ENCODE data around the gene TIAM1. TPM values are rescaled to one million over a fixed set of nuclear protein-coding genes. Genes with fewer than 3 reads are reported as not detected.

Gene TIAM1
- total and polyA plus RNA-seq, 7 donors: 0.21 to 1.7 (median 0.75) TPM

DNA sequence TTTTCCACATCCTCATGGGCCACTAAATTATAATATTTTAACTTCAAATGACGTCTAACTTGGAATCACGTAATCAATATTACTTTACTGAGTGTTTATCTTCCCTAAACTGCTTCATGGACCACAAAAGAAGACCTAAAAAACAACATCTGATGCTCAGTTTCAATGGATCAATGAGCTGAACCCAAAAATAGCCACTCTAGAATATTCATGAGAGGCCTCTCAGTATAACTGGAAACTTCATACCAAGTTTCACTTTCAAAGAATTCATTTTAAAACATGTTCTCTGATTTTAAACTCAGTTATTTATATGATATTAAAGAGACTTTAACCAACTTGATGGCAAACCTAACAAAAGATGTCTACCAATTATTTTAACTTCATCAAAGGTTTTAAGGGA lies 23.7 kb upstream of the TIAM1 start:
- intact Hi-C loops (cut with DNase I): no loop called here
- no peak for ATAC-seq

DNA sequence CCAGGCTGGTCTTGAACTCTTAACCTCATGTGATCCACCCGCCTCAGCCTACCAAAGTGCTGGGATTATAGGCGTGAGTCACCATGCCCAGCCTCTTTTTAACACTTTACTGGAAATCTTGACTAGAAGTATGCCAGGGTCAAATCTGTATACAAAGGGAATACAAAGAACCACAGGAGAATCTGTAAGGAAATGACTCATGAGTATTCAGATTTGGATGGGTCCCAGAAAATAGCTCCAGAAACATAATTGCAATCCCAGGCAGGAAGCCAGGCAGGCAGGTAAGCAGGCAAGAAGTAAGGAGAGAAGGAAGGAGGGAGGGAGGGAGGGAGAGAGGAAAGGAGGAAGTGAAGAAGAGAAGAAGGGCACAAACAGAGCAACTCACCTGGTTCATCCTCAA lies 22.8 kb upstream of the TIAM1 start:
- no peak for ATAC-seq
- Histone ChIP-seq H3K27ac (no peak overlapping the region), H3K4me3 (no peak overlapping the region), H3K4me1 (no peaks in the 10 kb centered on the region), H3K36me3 (ENCODE audit: insufficient read depth in 1 of 2, low read depth in 1 of 2) (no peaks in the 10 kb centered on the region), H3K9me3 (no peaks in the 10 kb centered on the region), H3K27me3 (ENCODE audit: insufficient read depth in 3 of 3, low read length in 2 of 3) (no peaks in the 10 kb centered on the region)
- WGBS, 3 donors: 59 to 69% (median 60%) methylated on average over 2 of the region's 2 CpGs
- intact Hi-C loops (cut with DNase I): no loop called here
- no peak for DNase-seq
- TF ChIP-seq, protein P1, sequence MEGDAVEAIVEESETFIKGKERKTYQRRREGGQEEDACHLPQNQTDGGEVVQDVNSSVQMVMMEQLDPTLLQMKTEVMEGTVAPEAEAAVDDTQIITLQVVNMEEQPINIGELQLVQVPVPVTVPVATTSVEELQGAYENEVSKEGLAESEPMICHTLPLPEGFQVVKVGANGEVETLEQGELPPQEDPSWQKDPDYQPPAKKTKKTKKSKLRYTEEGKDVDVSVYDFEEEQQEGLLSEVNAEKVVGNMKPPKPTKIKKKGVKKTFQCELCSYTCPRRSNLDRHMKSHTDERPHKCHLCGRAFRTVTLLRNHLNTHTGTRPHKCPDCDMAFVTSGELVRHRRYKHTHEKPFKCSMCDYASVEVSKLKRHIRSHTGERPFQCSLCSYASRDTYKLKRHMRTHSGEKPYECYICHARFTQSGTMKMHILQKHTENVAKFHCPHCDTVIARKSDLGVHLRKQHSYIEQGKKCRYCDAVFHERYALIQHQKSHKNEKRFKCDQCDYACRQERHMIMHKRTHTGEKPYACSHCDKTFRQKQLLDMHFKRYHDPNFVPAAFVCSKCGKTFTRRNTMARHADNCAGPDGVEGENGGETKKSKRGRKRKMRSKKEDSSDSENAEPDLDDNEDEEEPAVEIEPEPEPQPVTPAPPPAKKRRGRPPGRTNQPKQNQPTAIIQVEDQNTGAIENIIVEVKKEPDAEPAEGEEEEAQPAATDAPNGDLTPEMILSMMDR (IDR thresholded peaks at IDR 0.05): no peak

More for the DNA sequence above, 23.7 kb upstream of the TIAM1 start:
- Histone ChIP-seq H3K27ac (no peak overlapping the region), H3K27me3 (ENCODE audit: insufficient read depth in 3 of 3, low read length in 2 of 3) (peaks cover 0 to 2% (median 0%) of the 10 kb centered on the region in 3 donors), H3K4me3 (no peak overlapping the region), H3K4me1 (no peaks in the 10 kb centered on the region), H3K36me3 (ENCODE audit: insufficient read depth in 1 of 2, low read depth in 1 of 2) (no peaks in the 10 kb centered on the region), H3K9me3 (no peaks in the 10 kb centered on the region)
- no peak for DNase-seq
- WGBS, 3 donors: 91 to 93% (median 92%) methylated on average over 2 of the region's 2 CpGs
- TF ChIP-seq, protein P1 (IDR thresholded peaks at IDR 0.05): no peak

DNA sequence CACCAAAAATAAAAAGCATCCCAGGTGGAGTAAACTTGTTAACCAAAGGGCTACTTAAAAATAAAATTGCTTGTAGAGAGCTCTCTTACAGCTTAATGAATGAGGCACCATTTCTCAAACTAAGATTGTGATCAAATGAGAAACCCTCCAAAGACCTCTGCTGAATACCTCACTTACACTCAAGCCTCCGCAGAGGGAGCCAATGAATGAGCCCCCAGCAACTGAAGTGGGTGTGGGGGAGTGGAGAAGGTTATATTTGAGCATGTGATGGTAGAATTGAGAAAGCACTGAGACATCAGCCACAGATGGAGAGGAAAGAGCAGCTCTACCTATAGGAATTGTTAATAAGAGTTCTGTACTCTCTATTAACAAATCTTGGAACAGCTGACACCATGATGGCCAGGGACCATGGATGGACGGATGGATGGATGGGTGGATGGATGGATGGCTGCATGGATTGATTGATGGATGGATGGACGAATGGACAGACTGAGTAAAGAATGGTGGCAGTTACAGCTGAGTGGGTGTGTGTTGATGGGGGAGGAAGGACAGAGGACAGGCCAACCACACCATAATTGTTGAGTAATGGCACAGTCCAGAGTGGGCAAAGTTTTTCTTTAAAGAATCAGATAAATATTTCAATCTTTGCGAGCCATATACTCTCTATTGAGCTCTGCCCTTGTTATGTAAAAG lies 20.3 kb upstream of the TIAM1 start:
- WGBS, 3 donors: 86 to 92% (median 91%) methylated on average over 4 of the region's 4 CpGs
- TF ChIP-seq, protein P1 (IDR thresholded peaks at IDR 0.05): no peak
- ATAC-seq (no peak), DNase-seq (no peak)
- H3K27ac ChIP-seq: no peak overlapping the region
- no peaks in the 10 kb centered on the region for H3K36me3 ChIP-seq (ENCODE audit: insufficient read depth in 1 of 2, low read depth in 1 of 2)
- intact Hi-C loops (cut with DNase I): no loop called here
- no peaks in the 10 kb centered on the region for H3K27me3 ChIP-seq (ENCODE audit: insufficient read depth in 3 of 3, low read length in 2 of 3)
- H3K4me3 ChIP-seq: no peak overlapping the region
- H3K9me3 ChIP-seq: peaks cover 7% of the 10 kb centered on the region
- no peaks in the 10 kb centered on the region for H3K4me1 ChIP-seq

DNA sequence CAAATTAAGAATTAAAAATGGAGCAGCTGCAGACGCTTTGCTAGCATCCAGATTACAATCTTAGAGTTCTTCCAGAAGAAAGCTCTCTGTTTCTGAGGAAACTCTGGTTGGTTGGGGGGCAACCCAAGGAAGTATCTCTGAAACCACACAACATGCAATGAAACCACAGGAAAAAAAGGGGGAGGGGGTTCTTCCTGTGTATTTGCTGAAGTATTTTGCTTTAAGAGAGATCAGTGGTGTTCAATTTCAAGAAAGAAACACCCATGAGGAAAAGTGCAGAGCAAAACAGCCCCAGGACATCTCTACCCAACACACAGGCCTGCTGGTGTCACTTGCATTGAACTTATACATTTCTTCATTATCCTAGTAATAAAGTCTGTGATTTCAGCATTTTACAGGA lies 19.7 kb upstream of the TIAM1 start:
- Histone ChIP-seq H3K27me3 (ENCODE audit: insufficient read depth in 3 of 3, low read length in 2 of 3) (no peaks in the 10 kb centered on the region), H3K36me3 (ENCODE audit: insufficient read depth in 1 of 2, low read depth in 1 of 2) (no peaks in the 10 kb centered on the region), H3K9me3 (peaks cover 7% of the 10 kb centered on the region), H3K4me1 (no peaks in the 10 kb centered on the region), H3K4me3 (no peak overlapping the region), H3K27ac (no peak overlapping the region)
- TF ChIP-seq, protein P1 (IDR thresholded peaks at IDR 0.05): no peak
- intact Hi-C loops (cut with DNase I): no loop called here
- ATAC-seq (no peak), DNase-seq (no peak)
- WGBS, 3 donors: 24 to 54% (median 43%) methylated on average over 1 of the region's 1 CpG

DNA sequence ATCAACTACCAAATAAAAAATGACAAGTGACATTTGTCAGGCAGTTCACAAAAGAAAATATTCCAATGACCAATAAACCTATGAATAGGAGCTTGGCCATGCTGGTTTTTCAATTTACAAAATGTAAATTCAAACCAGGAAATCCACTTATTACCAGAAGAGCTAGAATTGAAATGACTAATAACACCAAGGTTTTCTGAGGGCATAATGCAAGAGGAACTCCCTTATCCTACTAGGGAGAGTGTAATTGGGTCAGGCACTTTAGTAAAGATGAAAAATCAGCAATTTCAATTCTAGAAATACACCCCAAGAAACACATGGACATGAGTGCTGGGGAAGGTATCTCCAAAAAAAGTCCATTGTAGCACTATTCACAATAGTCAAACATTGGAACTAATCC lies 16.7 kb upstream of the TIAM1 start:
- TF ChIP-seq, protein P1 (IDR thresholded peaks at IDR 0.05): no peak
- Histone ChIP-seq H3K36me3 (ENCODE audit: insufficient read depth in 1 of 2, low read depth in 1 of 2) (no peaks in the 10 kb centered on the region), H3K9me3 (peaks cover 7% of the 10 kb centered on the region), H3K4me3 (no peak overlapping the region), H3K27me3 (ENCODE audit: insufficient read depth in 3 of 3, low read length in 2 of 3) (no peaks in the 10 kb centered on the region), H3K27ac (no peak overlapping the region), H3K4me1 (no peaks in the 10 kb centered on the region)
- intact Hi-C loops (cut with DNase I): no loop called here
- DNase-seq (no peak), ATAC-seq (no peak)

Data from psoas muscle (tissue), 8 donors.